HCT116 (cell line): ENCODE results near the gene VPS11. TPM values are rescaled to one million over a fixed set of nuclear protein-coding genes. Genes with fewer than 3 reads are reported as not detected.

Experiments used
- ATAC-seq: fragments of 200-7000 bp; cut with Tn5 transposase; 2 replicates; pipeline ENCODE4 v1.9.1; 2020; ENCODE audit warnings: mild to moderate bottlenecking, moderate library complexity
- BruUV-seq: library from RNA; stranded (reverse); fragments of 400-500 nt; replicated peaks from 2 replicates; lab custom pipeline; 2021; lab: Mats Ljungman, UMichigan
- CTCF ChIA-PET: fragments of 300-600 bp; sonication (Branson Sonifier 250); formaldehyde crosslinking; loops from one replicate; lab custom pipeline; 2021; ENCODE audit warnings: antibody characterized with exemption; lab: Charles Lee
- POLR2A ChIA-PET: fragments of 300-600, 350-600 bp; sonication (Branson Sonifier 250); formaldehyde crosslinking; loops from one replicate; lab custom pipeline; 2021; ENCODE audit warnings: antibody characterized with exemption; lab: Charles Lee
- RAD21 ChIA-PET, 2 experiments: fragments of 300-600 bp; sonication (Branson Sonifier 250); formaldehyde crosslinking; loops; one replicate each; lab custom pipeline; 2023; ENCODE audit warnings: low total read pairs in 2 of 2; ENCODE audit not compliant: uncharacterized antibody in 2 of 2, unreplicated experiment in 2 of 2, low non-redundant PET in 1 of 2; lab: Charles Lee
- DNase-seq: peaks from one replicate; pipeline ENCODE4 v3.0.0-alpha.2; 2010; ENCODE audit warnings: low read depth, low spot score
- H2AFZ ChIP-seq: fragments of 200-600 bp; shearing (Covaris generic), sonication (generic); 2 replicates; pipeline ENCODE4 v1.6.1; 2017; ENCODE audit warnings: low read depth, mixed run types, mixed read lengths, antibody characterized with exemption, low read length; ENCODE audit not compliant: poor library complexity, severe bottlenecking
- H3K27ac ChIP-seq: 2 replicates; pipeline ENCODE4 v1.5.1; 2012; ENCODE audit warnings: low read depth, low read length
- H3K27me3 ChIP-seq: fragments of 200-600 bp; sonication (generic); 2 replicates; pipeline ENCODE4 v1.6.1; 2016; ENCODE audit warnings: mixed run types, low read length, mixed read lengths; ENCODE audit not compliant: insufficient read depth
- H3K36me3 ChIP-seq, 2 experiments: fragments of 200-500 bp in 1 of 2; fragments of 200-600 bp in 1 of 2; sonication (Bioruptor generic) in 1 of 2; sonication (generic) in 1 of 2; 2 replicates each; pipeline versions ENCODE4 v1.5.1 to v1.6.1; 2014 to 2016; ENCODE audit warnings: low read length in 2 of 2, inconsistent platforms in 1 of 2, mixed read lengths in 1 of 2, mixed run types in 1 of 2; ENCODE audit not compliant: insufficient read depth in 2 of 2, control insufficient read depth in 1 of 2
- H3K4me1 ChIP-seq, 2 experiments: fragments of 200-600 bp in 1 of 2; sonication (generic) in 1 of 2; 2 replicates each; pipeline versions ENCODE4 v1.5.1 to v1.6.1; 2012 to 2017; ENCODE audit warnings: low read length in 2 of 2, inconsistent platforms in 1 of 2, mild to moderate bottlenecking in 1 of 2, mixed read lengths in 1 of 2, mixed run types in 1 of 2, moderate library complexity in 1 of 2; ENCODE audit not compliant: insufficient read depth in 2 of 2, control insufficient read depth in 1 of 2
- H3K4me2 ChIP-seq: fragments of 200-600 bp; sonication (generic); 2 replicates; pipeline ENCODE4 v1.6.1; 2017; ENCODE audit warnings: mixed run types, low read length, mixed read lengths
- H3K4me3 ChIP-seq, 2 experiments: fragments of 200-600 bp in 1 of 2; sonication (generic) in 1 of 2; replicated peaks in 1 of 2; 2 replicates each; pipeline ENCODE4 v1.5.1; 2011 to 2016; ENCODE audit warnings: low read length in 2 of 2, control low read depth in 1 of 2, low read depth in 1 of 2, mild to moderate bottlenecking in 1 of 2, mixed read lengths in 1 of 2, mixed run types in 1 of 2
- H3K79me2 ChIP-seq: fragments of 200-600 bp; sonication (generic); 2 replicates; pipeline ENCODE4 v1.6.1; 2017; ENCODE audit warnings: mild to moderate bottlenecking, mixed run types, low read length, moderate library complexity, mixed read lengths; ENCODE audit not compliant: insufficient read depth
- H3K9ac ChIP-seq: fragments of 200-600 bp; sonication (generic); 2 replicates; pipeline ENCODE4 v1.6.1; 2016; ENCODE audit warnings: low read length, mixed read lengths
- H3K9me2 ChIP-seq: fragments of 200-600 bp; sonication (generic), shearing (Covaris generic); 2 replicates; pipeline ENCODE4 v1.6.1; 2017; ENCODE audit warnings: mixed run types, mild to moderate bottlenecking, moderate library complexity; ENCODE audit not compliant: insufficient read depth
- H3K9me3 ChIP-seq, 2 experiments: fragments of 200-500 bp in 1 of 2; fragments of 200-600 bp in 1 of 2; sonication (Bioruptor generic) in 1 of 2; sonication (generic) in 1 of 2; 2 replicates each; pipeline ENCODE4 v1.6.1; 2014 to 2017; ENCODE audit warnings: low read length in 2 of 2, mixed read lengths in 2 of 2, inconsistent platforms in 1 of 2, low read depth in 1 of 2, mild to moderate bottlenecking in 1 of 2, mixed run types in 1 of 2, moderate library complexity in 1 of 2; ENCODE audit not compliant: control insufficient read depth in 1 of 2, insufficient read depth in 1 of 2
- H4K20me1 ChIP-seq: fragments of 200-600 bp; sonication (generic), shearing (Covaris generic); 2 replicates; pipeline ENCODE4 v1.6.1; 2017; ENCODE audit warnings: mixed run types, mild to moderate bottlenecking, moderate library complexity; ENCODE audit not compliant: insufficient read depth
- CEBPB ChIP-seq: IDR thresholded peaks from 2 replicates; pipeline ENCODE4 v1.6.1; 2012; ENCODE audit warnings: low read depth
- EGR1 ChIP-seq: IDR thresholded peaks from 2 replicates; pipeline ENCODE4 v1.6.1; 2012; ENCODE audit warnings: low read depth
- MAX ChIP-seq: IDR thresholded peaks from 2 replicates; pipeline ENCODE4 v1.6.1; 2012
- POLR2AphosphoS5 ChIP-seq: IDR thresholded peaks from 2 replicates; pipeline ENCODE4 v1.6.1; 2011; ENCODE audit warnings: mild to moderate bottlenecking, low read depth, low read length, moderate library complexity
- SIN3A ChIP-seq: IDR thresholded peaks from 2 replicates; pipeline ENCODE4 v1.6.1; 2012; ENCODE audit warnings: low read depth
- TCF7L2 ChIP-seq: IDR thresholded peaks from 2 replicates; pipeline ENCODE4 v1.7.0; 2011; ENCODE audit warnings: borderline replicate concordance, inconsistent platforms; ENCODE audit not compliant: insufficient read depth, insufficient read length; ENCODE audit errors: extremely low read depth
- ZFX ChIP-seq: fragments of 450-650 bp; IDR thresholded peaks from 2 replicates; pipeline ENCODE4 v1.6.1; 2017
- ZNF274 ChIP-seq: fragments of 200-500 bp; sonication (Bioruptor generic); IDR thresholded peaks from 2 replicates; pipeline ENCODE4 v1.6.1; 2014; ENCODE audit warnings: mild to moderate bottlenecking, low read depth, low read length, inconsistent platforms
- intact Hi-C: fragments of 100-400 bp; cut with micrococcal nuclease; formaldehyde crosslinking; loops from 2 replicates; pipeline ENCODE4 v1.10.0; 2022
- total RNA-seq: library from RNA; stranded (reverse); gene quantifications from one replicate; pipeline ENCODE4 v1.2.1, GENCODE V29; 2021; ENCODE audit not compliant: unreplicated experiment
- TF ChIP-seq, protein P1 (sequence below): IDR thresholded peaks from 2 replicates; pipeline ENCODE4 v1.6.1; 2012
- TF ChIP-seq, protein P2 (sequence below): IDR thresholded peaks from 2 replicates; pipeline ENCODE4 v1.6.1; 2012; ENCODE audit warnings: low read depth

Gene VPS11
- total RNA-seq, 1 experiment from 2014 or later: 20.4 TPM

DNA sequence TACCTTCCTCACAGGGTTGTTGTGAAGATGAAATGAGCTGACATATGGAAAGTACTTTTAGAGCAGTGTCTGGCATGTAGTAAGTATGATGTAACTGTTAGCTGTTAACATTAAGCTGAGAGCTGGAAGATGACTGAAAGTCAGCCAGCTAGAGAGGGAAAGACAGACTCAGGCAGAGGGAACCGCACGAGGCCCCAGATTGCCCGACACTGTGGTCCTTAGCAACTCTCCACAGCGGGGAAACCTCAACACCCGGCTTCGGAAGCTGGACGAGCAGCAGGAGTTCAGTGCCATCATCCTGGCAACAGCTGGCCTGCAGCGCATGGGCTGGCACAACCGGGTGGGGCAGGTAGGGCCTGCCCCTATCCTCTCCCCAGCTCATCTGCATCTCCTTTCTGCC, 23.6 kb downstream of the VPS11 start:
- RAD21 ChIA-PET: interaction anchor here in 1 of 2 experiments (1.0 kb wide), 1 partner anchor 24 kb away, joined by 3 read pairs; the partner anchor contains the start of gene VPS11
- no TSS peak for BruUV-seq
- Histone ChIP-seq H3K27me3 (no peaks in the 10 kb centered on the region), H3K9ac (no peak overlapping the region), H3K36me3 (peaks cover 4 to 20% of the 10 kb centered on the region in 2 experiments; a peak in 2 of 4 replicates)
- intact Hi-C loops: no loop called here
- CTCF ChIA-PET: interaction anchor here (1.2 kb wide), 1 partner anchor 11 kb away, joined by 4 read pairs; the partner anchor contains the start of gene DPAGT1
- TF ChIP-seq, protein P1, sequence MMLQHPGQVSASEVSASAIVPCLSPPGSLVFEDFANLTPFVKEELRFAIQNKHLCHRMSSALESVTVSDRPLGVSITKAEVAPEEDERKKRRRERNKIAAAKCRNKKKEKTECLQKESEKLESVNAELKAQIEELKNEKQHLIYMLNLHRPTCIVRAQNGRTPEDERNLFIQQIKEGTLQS: no peak
- TF ChIP-seq CEBPB: no peak
- TF ChIP-seq EGR1: no peak
- TF ChIP-seq, protein P2, sequence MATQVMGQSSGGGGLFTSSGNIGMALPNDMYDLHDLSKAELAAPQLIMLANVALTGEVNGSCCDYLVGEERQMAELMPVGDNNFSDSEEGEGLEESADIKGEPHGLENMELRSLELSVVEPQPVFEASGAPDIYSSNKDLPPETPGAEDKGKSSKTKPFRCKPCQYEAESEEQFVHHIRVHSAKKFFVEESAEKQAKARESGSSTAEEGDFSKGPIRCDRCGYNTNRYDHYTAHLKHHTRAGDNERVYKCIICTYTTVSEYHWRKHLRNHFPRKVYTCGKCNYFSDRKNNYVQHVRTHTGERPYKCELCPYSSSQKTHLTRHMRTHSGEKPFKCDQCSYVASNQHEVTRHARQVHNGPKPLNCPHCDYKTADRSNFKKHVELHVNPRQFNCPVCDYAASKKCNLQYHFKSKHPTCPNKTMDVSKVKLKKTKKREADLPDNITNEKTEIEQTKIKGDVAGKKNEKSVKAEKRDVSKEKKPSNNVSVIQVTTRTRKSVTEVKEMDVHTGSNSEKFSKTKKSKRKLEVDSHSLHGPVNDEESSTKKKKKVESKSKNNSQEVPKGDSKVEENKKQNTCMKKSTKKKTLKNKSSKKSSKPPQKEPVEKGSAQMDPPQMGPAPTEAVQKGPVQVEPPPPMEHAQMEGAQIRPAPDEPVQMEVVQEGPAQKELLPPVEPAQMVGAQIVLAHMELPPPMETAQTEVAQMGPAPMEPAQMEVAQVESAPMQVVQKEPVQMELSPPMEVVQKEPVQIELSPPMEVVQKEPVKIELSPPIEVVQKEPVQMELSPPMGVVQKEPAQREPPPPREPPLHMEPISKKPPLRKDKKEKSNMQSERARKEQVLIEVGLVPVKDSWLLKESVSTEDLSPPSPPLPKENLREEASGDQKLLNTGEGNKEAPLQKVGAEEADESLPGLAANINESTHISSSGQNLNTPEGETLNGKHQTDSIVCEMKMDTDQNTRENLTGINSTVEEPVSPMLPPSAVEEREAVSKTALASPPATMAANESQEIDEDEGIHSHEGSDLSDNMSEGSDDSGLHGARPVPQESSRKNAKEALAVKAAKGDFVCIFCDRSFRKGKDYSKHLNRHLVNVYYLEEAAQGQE: no peak
- TF ChIP-seq POLR2AphosphoS5: no peak
- TF ChIP-seq SIN3A: no peak
- TF ChIP-seq MAX: no peak
- TF ChIP-seq ZFX: no peak
- no peak for TF ChIP-seq TCF7L2
- TF ChIP-seq ZNF274: no peak
- TF ChIP-seq, all 23 proteins: peak for 0
- POLR2A ChIA-PET: interaction anchor here (0.7 kb wide), 1 partner anchor 29 kb away, joined by 3 read pairs; no protein-coding TSS in a partner anchor
- Histone ChIP-seq H3K9me2 (no peaks in the 10 kb centered on the region), H3K9me3 (no peaks in the 10 kb centered on the region), H3K4me1 (peaks cover 27 to 40% of the 10 kb centered on the region in 2 experiments), H2AFZ (no peak overlapping the region), H3K27ac (no peak overlapping the region), H3K4me2 (no peak overlapping the region), H3K79me2 (peaks cover 41% of the 10 kb centered on the region), H3K4me3 (no peak overlapping the region), H4K20me1 (peaks cover 11% of the 10 kb centered on the region; the same call in 1 of the 2 replicates)
- no peak for DNase-seq
- ATAC-seq: no peak
